Amniotic stem cell (primary cell): ENCODE results near the gene GALNT8.
"Not testable (repeated sequence)": the region's sequence is repeated elsewhere in the genome, so short reads cannot be mapped to it uniquely, and the experiment has no call there.

Experiments used
- DNase-seq: peaks from one replicate; lab custom pipeline; 2025; lab: John Stamatoyannopoulos, UW

The GALNT8 gene

DNA sequence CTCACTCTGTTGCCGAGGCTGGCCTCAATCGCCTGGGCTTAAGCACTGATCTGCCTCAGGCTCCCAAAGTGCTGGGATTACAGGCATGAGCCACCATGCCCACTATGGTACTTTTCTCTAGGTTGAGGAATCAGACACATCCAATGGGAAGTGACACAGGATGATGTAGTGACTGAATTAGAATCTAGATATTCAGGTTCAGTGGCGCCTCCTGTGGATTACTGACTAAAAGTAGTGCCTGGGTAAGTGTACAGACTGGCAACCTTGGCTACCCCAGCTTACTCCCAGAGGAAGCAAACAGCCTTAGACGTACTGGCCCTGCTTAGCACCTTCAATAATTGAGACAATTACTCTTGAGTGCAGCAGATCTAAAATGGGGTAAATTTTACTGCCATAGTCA, 22.8 kb downstream of the GALNT8 start:
- no peak for DNase-seq

DNA sequence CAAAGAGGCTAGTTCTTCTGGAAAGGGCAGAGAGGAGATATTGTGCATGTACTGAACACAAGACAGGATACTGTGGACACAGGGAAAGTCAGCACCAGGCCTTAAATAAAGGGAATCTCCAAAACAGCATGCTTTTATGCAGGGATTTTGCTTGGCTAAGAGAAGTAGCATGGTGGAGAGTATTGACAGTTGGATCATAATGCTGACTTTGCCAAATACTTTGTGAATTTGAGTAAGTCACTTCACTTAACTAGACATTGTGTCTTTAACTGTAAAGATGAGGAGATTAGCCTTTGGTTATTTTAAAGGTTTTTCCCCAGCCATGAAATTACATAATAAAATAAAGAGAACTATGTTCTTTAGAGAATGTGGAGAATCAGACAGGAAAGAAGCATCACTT, 24.5 kb downstream of the GALNT8 start:
- no peak for DNase-seq

DNA sequence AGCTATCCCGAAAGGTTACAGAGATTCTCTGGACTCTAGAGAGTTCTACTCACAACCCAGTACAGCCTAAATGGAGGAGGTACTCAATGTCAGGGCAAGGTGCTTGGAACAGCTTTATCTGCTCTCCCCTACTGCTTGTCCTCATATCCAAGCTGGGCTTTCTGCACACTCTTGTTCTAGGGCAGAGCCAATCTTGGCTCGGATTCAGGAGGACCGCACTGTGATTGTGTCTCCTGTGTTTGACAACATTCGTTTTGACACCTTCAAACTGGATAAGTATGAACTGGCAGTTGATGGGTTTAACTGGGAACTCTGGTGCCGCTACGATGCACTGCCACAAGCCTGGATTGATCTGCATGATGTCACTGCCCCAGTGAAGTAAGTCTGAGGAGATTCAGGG, 25.0 kb downstream of the GALNT8 start:
- DNase-seq = no peak

DNA sequence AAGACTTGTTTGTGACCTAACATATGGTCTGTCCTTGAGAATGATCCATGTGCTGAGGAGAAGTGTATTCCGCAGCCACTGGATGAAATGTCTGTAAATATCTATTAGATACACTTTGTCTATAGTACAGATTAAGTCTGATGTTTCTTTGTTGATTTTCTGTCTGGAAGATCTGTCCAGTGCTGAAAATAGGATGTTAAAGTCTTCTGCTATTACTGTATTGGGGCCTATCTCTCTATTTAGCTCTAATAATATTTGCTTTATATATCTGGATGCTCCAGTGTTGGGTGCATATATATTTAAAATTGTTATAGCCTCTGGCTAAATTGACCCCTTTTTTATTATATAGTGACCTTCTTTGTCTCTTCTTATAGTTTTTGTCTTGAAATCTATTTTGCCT, 31.5 kb downstream of the GALNT8 start:
- not testable (repeated sequence) for DNase-seq

DNA sequence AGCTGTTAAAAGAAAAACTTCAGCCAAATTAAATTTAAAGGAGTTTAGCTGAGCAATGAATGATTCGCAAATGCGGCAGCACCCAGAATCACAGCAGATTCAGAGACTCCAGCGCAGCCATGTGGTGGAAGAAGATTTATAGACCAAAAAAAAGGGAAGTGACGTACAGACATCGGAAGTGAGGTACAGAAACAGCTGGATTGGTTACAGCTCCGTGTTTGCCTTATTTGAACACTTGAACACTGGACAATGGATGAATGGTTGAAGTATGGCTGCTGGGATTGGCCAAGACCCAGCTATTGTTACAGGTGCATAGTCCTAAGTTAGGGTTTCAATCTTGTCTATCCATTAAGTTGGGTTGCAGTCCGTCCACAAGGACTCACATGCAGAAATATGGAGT, 42.6 kb downstream of the GALNT8 start:
- DNase-seq = no peak

DNA sequence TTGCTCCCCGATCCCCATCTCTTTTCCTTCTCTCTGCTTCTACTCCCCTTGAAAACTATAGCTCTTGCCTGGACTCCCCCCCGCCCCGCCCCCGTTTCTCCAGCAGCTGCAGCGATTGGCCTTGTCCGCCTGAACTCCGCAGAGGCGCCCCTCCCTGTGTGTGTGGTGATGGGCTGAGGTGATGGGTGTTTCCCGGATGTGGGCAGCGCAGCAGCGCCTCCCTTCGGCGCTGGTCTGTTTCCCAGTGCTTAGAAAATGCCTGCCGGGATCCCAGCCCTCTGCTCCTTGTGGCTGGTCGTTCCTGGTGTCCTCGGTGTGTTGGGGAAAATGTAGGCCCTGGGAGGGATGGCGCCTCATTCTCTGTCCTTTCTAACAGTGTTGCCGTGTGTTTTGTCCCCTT, 43.3 kb downstream of the GALNT8 start:
- DNase-seq = no peak

DNA sequence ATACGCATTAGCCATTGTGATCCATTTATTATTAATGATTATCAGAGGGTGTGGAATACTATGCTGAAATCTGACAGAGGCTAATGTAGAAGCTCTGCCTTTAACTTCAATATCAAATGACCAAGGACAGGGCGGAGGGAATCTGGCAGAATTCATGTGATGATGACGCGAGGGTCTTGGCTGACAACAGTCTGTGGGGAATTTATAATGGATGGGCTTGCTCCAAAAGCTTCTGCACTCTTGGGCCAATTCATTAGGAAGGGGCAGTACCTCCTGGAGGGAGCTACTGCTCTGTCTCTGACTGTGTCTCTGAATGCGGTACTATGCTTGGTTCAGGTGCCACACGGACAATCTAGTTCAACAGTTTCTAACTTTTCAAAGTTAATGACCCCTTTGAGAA, 46.2 kb downstream of the GALNT8 start:
- no peak for DNase-seq

DNA sequence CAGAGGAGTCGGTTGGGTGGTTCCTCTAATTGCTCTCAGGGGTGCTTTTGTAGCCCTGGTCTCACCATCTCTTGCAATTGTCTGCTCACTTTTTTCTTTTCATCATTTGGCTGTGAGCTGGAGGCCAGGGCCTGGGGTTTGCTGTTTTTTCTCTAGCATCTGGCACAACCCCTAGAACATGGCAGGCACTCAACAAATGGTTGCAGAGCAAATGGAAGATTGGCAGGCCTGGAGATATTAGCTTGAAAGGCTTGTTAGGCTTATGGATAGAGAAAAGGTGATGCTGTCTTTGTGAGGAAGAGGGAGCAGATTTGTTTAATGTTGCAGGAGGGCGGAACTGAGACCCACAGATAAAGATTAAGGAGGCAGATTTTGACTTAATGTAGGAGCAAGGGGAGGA, 47.0 kb downstream of the GALNT8 start:
- no peak for DNase-seq

DNA sequence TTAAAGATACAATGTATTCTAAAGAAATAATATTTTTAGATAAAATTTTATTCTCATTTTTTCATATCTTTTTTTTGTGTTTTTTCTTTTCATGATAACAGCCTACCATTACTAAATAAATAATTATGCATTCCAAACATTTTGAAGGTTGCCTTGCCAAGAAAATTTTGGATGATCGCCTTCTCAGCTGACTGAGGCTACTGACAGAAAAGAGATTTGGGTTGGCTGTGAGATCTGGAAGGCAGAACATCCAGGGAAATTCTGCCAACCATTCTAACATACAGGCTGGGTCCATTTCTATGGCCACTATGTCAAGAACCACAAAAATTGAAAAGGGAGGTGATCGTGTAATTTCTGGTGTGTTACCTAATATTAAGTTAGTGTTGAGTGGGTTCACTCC, 48.1 kb downstream of the GALNT8 start:
- DNase-seq = no peak

DNA sequence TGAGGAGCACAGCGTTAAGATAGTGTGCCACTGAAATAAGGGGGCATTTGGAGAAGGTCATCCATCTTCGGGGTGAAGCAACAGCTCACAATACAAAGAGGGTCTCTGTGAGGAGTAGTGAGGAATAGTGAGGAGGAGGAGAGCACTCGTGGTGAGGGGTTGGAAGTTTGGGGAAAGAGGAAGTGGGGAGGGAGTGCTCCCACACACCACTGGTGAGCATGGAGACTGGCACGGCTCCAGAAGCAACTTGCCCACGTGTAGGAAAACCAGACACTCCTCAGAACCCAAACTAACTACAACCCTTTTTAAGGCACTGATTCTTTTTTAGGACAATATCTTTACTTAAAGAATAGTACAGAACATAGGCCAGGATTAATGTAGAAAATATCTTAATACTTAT, 48.9 kb downstream of the GALNT8 start:
- no peak for DNase-seq

DNA sequence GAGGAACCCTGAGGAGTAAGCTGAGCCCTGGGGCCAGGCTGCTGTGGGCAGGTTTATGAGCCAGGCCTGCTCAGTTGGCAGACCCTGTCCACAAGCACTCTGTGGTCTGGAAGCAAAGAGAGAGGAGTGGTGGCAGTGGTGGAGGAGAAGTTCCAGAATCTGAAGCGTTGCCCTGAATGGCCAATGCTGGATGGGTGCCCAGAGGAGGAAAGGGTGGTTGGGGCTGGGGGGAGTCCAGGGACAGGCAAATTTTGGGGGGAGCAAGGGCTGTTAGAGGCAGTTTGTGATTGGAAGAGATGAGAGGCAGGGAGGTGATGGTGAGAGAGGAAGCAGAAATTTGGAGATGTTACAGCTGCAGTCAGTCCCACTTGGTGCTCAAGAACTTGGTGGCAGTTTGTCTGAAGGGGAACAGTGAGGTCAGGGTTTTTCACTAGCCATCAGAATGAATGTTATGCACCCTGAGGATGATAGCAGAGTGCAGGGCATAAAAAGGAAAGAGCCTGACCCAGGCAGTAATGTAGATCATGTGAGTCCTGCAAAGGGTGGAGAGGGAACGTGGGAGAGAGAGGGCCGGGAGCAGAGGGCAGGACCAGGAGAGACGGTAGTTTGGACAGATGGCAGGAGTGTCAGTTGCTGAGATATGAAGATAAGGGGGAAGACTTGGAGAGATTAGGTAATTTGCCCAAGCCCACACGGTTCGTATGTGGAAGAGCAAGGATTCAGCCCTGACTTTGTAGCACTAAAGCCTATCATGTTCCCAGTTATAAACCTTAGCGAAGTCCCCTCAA, 51.2 kb downstream of the GALNT8 start:
- no peak for DNase-seq

DNA sequence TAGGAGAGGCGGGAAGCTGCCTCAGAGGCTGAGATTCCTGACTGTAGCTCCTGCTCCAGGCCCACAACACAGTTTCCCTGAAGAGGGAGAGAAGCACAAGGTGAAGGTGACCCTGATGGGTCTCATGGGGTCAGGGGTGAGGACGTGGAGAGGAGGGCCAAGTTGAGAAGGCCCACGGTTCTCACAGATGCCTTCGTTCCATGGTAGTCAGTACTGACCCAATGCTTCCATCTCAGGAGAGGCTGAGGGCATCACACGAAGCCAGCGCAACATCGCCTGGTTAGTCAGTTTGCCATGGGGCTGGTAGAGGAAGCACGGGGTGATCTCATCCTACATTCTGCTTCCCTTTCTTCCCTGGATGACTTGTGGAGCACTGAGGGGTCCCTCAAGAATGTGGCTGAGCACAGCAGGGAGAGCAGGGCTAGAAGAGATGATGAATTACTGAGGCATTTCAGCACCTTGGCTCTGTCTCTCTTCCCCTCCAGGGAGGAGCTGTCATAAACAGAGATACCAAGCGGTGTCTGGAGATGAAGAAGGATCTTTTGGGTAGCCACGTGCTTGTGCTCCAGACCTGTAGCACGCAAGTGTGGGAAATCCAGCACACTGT, 51.9 kb downstream of the GALNT8 start:
- no peak for DNase-seq

DNA sequence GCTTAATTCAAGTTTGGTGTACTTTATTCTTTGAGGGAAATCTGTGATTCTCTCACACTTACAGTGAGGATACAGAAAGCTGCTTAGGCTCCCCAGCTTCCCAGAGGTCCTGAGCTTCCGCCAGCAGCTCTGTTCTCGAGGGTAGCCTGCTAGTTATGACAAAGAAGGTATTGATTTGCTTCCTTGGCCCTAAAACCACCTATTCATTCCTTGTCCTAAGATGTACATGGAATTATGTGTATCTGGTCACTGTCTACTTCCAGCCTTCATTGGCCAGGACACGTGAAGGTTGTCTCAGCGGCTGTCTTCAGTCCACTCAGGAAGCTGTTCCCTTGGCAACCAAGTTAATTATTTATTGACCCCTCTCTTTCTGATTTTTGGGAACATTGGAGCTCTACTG, 55.7 kb downstream of the GALNT8 start:
- no peak for DNase-seq

DNA sequence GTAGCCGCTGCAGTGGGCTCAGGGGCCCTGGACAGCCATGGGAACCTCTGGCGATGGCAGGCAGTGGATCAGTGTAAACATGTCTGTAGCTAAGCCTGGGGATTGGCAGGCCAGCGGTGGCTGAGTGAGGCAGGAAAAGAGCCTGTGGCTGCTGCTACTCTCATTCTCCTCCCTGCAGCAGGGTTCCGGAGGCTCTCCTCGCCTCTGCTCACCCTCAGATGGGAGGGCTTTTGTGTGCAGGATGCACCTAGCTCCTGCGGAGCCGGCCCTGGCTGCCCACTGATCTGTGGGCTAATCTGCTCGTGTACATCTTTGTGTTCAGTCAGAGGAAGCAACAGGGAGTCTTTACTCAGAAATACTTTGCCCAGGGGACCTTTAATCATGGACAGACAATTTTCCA, 59.5 kb downstream of the GALNT8 start:
- DNase-seq = no peak

DNA sequence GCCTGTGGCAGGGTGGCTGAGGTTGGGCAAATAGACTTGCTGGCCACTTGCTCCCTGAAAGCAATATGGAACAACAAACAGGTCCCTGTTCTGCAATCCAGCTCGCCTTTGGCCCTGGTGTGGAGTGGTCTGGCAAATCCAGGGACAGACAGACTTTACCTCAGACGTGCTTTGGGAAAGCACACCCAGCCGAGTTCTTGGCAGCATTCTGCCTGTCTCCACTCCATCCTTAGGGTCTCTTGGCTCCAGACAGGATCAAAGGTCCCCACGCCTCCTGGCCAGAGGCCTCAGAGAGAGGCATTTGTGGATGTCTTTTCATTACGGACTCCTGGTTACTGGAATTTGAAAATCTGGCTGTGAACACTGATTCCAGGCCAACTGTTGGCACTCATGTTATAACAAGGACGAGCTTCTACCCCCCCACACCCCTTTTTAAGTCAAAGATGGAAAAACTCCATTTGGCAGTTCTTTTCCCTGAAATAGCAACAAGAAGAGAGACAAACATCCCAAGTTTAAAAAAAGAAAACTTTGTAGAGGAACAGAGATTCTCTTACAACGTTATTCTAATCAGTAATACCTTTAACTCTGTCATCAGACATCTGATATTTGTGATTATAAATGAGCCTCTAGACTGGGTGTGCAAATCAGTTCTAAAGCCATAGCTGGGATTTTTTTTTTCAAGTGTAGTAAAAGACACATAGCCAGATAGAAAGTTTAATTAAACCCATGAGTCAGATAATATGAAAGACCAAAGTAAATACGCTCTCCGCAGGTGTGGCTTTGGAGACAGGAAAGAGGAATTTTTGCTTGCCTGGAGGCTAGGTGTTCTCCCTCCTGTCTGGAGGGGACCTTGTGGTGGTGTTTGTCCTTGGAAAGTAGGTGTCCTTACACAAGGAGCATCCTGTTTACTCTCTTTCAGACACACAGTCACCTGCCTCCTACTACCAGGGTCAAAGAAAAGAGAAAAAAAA, 60.7 kb downstream of the GALNT8 start:
- no peak for DNase-seq

DNA sequence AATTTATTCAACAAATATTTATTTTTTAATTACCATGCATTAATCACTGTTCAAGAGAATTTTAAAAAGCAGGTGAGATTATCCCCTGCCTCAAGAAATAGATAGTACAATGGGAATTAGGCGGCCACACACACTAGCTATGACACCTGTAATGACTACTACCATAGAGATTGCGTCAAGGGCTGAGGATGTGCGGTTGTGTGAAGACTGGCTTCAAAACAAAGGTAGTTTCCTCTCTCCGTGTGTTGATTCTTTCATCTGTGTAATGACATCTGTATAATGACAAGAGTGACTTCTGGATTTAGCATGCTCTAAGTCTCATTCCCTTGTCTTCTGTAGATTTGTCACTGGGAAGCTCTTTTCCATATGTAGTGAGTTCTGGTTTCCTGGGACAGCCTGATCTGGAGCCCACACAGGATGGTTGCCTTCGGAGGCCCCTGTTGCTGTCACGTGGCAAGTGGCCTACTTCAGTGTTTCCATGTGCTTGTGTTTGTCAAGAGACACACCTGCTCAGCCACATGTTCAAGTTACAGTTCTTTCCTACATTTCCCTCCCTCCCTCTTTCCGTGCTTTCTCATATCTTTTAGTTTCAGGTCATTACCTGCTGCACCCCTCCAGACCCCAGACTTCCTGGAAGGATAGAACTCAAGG, 64.3 kb downstream of the GALNT8 start:
- no peak for DNase-seq

DNA sequence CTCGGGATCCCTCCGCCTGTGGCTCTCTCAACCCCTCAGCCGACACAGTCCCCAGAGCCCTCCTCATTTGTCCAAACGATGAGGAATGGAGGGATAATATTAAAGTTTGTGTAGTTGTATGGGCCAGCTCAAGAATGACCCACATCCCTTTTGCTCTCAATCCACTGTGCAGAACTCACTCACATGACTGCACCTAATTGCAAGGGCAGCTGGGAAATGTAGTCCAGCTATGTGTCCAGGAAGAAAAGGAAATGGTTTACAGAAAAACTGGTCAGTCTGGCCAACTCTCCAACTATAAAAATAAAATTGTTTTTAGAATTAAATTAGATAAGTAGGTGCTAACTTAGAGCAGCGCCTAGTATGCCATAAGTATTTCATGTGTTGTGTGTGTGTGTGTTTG, 66.6 kb downstream of the GALNT8 start:
- no peak for DNase-seq

DNA sequence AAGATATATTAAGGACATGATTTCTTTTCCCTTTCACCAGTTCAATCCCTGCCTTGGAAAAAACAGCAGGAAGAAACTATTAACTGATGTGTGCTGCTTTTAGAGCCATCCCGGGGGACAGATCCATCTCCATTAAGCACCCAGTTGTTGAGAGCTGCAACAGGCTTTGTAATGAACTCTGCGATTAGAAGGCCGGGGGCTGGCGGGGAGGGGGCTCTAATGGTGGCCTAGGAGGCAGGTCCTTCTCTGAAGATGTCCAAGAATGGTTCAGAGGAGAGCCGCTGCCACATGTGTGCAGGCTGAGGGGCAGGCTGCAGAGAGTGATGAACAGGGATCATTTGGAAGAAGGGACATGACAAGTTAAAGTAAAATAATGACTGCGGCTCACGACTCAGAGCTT, 67.8 kb downstream of the GALNT8 start:
- DNase-seq = no peak

DNA sequence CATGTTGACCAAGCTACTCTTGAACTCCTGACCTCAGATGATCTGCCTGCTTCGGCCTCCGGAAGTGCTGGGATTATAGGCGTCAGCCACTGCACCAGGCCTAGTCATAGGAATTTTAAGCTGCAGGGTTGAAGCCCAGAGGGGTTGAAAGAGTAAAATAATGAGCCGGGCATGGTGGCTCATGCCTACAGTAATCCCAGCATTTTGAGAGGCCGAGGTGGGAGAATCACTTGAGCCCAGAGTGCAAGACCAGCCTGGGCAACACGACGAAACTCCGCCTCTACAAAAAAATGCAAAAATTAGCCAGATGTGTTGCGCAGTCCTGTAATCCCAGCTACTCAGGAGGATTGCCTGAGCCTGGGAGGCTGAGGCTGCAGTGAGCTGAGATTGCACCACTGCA, 69.6 kb downstream of the GALNT8 start:
- no peak for DNase-seq

DNA sequence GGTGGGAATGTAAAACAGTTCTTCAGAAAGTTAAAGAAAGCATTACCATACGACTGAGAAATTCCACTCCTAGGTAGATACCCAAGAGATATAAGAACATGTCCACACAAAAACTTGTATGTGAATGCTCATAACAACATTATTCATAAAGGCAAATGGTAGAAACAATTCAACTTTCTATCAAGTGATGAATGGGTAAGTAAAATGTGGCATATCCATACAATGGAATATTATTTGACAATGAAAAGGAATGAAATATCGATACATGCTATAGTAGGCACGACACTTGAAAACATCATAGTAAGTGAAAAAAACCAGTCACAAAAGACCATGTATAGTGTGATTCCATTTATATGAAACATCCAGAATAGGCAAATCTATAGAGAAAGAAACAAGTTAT, 71.3 kb downstream of the GALNT8 start:
- no peak for DNase-seq

DNA sequence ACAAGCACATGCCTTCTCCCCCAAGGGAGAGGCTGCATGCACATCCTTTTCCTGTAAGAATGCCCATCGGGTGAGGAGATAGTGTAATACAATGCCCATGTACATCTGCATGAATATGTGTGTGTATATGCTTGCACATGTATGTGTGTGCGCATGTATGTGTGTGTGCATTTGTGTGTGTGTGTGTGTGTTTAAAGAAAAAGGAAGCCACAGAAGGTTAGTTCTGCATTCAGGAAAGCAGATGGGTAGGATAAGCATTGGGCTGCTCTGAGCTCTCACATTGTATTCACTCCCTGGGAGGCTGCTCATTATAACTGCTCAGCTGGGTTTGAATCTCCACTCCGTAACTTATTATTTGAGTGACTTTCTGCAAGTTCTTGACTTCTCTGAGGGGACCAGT, 74.3 kb downstream of the GALNT8 start:
- no peak for DNase-seq

DNA sequence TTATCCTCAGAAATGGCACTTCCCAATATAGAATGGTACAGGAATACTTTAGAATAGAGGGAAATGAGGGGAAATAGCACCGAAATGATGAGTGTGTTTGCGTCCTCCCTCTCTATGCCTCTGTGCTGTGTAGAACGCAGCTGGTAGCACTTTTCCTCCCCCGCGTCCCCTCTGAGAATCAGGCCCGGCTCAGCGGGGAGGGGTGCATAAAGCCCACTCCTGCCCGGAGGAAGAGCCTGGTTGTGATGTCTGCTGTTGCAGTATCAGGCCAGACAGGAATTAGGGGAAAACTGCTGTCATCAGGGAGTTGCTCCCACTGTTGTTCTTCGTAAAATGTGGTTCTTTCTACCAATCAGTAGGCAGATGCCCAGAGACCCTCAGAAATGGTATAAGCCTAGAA, 76.0 kb downstream of the GALNT8 start:
- no peak for DNase-seq
